AG09319 (cell line): ENCODE results near the gene OR10A6.

ENCODE experiments used
- DNase-seq: peaks from one replicate; pipeline ENCODE4 v3.0.0-alpha.2; 2010; ENCODE audit warnings: low read depth; ENCODE audit errors: extremely low read depth
- TF ChIP-seq, protein P1 (sequence below): IDR thresholded peaks from 2 replicates; pipeline ENCODE4 v1.5.1; 2011; ENCODE audit warnings: low read depth, mild to moderate bottlenecking, inconsistent platforms, low read length, moderate library complexity

OR10A6 gene

DNA sequence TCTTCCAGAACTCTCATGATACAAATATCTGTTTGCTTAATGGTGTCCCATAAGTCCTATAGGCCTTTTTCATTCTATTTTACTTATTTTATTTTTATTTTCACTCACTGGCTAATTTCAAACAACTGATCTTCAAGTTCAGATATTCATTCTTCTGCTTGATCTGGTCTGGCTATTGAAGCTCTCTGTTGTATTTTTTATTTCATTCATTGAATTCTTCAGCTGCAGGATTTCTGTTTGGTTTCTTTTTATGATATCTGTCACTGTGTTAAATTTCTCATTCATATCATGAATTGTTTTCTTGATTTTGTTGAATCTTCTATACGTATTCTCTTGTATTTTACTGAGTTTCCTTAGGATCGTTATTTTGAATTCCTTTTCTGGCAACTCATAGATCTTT, 13.1 kb upstream of the OR10A6 start:
- no peak for DNase-seq
- TF ChIP-seq, protein P1, sequence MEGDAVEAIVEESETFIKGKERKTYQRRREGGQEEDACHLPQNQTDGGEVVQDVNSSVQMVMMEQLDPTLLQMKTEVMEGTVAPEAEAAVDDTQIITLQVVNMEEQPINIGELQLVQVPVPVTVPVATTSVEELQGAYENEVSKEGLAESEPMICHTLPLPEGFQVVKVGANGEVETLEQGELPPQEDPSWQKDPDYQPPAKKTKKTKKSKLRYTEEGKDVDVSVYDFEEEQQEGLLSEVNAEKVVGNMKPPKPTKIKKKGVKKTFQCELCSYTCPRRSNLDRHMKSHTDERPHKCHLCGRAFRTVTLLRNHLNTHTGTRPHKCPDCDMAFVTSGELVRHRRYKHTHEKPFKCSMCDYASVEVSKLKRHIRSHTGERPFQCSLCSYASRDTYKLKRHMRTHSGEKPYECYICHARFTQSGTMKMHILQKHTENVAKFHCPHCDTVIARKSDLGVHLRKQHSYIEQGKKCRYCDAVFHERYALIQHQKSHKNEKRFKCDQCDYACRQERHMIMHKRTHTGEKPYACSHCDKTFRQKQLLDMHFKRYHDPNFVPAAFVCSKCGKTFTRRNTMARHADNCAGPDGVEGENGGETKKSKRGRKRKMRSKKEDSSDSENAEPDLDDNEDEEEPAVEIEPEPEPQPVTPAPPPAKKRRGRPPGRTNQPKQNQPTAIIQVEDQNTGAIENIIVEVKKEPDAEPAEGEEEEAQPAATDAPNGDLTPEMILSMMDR, result no peak

DNA sequence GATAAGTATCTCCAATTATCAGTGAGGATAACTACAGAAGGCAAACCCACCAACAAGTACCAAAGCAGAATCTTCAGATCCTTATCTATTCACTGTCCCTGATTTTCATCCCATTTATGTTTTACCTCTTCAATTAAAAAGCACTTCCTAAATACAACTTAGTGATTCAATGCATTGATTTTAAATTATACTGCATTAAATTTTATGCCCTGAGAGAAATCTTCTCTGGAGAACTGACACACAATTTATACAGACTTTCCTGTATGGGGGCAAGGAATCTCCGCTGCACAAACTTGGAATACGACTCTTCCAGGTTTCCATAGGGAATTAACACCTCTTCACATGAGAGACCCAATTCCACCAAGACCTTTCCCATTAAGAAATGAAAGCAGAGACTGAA, 10.5 kb upstream of the OR10A6 start, which contains the start of gene OR10A3:
Gene OR10A3 (minus strand): TSS at position 101 of the 400 bp plus-strand sequence. CDS start 2,188 bp downstream, outside the sequence.
- TF ChIP-seq, protein P1, result no peak
- no peak for DNase-seq

DNA sequence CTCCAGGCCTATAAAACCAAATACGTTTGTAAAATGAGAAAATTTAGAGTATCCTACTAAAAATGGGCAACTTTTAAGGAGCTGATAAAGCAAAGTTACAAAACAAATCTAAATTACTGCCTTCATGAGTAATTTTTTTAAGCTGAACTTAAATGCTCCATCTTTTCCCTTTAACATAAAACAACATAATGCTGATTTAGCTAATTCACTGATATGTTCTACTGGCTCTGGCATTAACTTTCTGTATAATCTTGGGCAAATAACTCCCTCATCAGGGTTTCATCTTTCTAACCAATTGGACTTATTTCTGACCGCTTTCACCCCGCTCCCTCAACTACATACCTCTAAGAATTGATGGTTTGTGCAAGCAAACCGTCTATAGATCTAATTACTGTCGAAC, 10.1 kb upstream of the OR10A6 start:
- TF ChIP-seq, protein P1, result no peak
- no peak for DNase-seq

DNA sequence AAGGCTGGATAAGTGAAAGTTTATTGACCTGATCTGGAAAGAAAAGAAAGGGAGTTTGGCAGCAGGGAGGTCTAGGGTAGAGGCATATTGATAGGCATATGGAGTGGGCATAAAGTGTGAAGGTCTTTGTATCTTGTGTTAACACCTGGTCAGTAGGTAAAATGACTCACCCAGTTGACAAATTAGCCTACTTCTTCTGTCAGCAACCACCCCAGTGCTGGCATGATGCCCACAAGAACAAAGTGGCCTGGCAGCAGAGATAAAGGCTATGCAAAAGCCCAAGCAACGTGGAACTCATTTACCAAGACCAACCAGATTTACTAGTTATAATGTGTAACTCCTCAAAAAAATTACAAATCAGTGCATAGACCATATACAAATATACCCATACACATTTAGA, 5.5 kb upstream of the OR10A6 start:
- TF ChIP-seq, protein P1, result no peak
- DNase-seq, result no peak

DNA sequence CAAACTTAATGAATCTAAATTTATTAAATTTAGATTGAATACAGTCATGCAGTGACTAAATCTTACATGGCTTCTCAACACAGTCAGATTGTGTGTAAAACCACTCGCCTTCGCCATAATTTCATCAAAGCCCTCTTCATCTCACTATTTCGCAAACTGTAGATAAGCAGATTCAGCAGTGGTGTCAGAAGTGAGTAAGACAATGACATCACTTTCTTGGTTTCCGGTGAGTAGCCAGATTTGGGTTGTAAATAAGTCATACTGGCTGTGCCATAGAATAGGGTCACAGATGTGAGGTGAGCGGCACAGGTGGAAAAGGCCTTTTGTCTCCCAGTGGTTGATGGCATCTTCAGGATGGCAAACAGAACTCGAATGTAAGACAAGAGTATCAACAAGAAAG, 3.4 kb downstream of the OR10A6 start:
- no peak for DNase-seq
- TF ChIP-seq, protein P1, result no peak

DNA sequence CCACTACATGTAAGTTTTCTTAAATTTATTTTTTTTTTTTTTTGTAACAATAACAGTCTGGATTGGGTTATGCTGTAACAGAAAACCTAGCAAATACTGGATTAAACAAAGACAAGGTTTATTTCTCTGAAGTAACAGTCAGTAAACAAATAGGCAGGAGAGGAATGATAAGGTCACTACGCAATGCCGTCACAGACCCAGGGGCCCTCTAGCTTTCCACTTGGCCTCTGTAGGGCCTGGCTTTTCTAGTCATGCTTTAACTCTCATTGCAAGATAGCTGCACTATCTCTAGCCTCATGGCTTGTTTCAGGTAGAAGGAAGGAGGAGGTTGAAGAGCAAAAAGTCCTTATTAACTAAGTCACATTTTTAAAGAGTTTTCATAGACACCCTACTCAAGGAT, 6.5 kb downstream of the OR10A6 start:
- TF ChIP-seq, protein P1, result no peak

DNA sequence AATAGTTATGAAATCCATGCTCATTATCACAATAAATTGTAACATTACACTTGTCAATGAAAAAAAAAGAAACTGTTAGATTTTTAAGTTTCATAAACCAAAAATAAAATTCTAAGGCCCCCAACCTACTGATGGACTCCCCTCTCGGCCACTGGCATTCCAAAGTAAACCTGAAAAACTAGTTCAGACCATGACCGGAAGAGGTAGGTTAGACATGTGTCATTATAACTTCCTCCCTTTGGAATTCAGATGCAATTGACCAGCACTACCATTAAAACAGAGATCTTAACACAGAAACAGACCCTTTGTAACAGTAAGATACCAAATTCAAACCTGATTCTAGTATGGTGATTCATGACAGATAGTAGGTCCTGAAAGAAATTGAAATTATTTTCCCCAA, 12.9 kb downstream of the OR10A6 start:
- TF ChIP-seq, protein P1, result no peak
- no peak for DNase-seq

More for the DNA sequence above, 6.5 kb downstream of the OR10A6 start:
- no peak for DNase-seq
